Measurements from ENCODE around the gene NDUFB8. TPM values are rescaled to one million over a fixed set of nuclear protein-coding genes. Genes with fewer than 3 reads are reported as not detected.

The NDUFB8 gene
- total RNA-seq = 120 and 157 TPM in 2 replicates

GRCh38 chr10:100529475-100530298, at the start of gene NDUFB8:
Gene NDUFB8 (minus strand): TSS chr10:100529871. CDS start chr10:100529851, 20 bp downstream.

GRCh38 chr10:100535715-100536353, 6.2 kb upstream of the NDUFB8 start, which contains the start of gene HIF1AN:
Gene HIF1AN (plus strand): TSS chr10:100535943. CDS start chr10:100535959, 16 bp downstream.

GRCh38 chr10:100519311-100520051, 10.2 kb downstream of the NDUFB8 start, which contains the start of gene SEC31B:
Gene SEC31B (minus strand): TSS chr10:100519861. CDS start chr10:100516952, 2,909 bp downstream.

Other genes starting within 250 kb of the NDUFB8 start
- gene BLOC1S2, start 243.2 kb downstream of the NDUFB8 start, total RNA-seq = 57.2 and 62.8 TPM in 2 replicates
- not detected in 2 replicates for gene PKD2L1, start 199.6 kb downstream of the NDUFB8 start, total RNA-seq
- 237 and 645 TPM in 2 replicates for gene SCD, start 182.6 kb downstream of the NDUFB8 start, total RNA-seq
- gene WNT8B, start 66.9 kb downstream of the NDUFB8 start, total RNA-seq = not detected in 2 replicates
- 2.2 and 4.1 TPM in 2 replicates for gene SEC31B, start 10.0 kb downstream of the NDUFB8 start, total RNA-seq
- gene HIF1AN, start 6.1 kb upstream of the NDUFB8 start, total RNA-seq = 12.7 and 18.2 TPM in 2 replicates
- not detected in 2 replicates for gene PAX2, start 215.7 kb upstream of the NDUFB8 start, total RNA-seq